K562 (cell line): ENCODE measurements around the gene EPB41L2. TPM values are rescaled to one million over a fixed set of nuclear protein-coding genes. Genes with fewer than 3 reads are reported as not detected.

Experiments used
- ATAC-seq: fragments of 200-7000 bp; cut with Tn5 transposase; 3 replicates; pipeline ENCODE4 v1.9.1; 2020; ENCODE audit warnings: moderate library complexity
- BruUV-seq: library from RNA; stranded (reverse); fragments of 400-500 nt; replicated peaks from 2 replicates; lab custom pipeline; 2021; lab: Mats Ljungman, UMichigan
- CTCF ChIA-PET: fragments of 300-600 bp; formaldehyde crosslinking; extraction: SDS; loops from one replicate; lab custom pipeline; 2021; ENCODE audit warnings: low intra/inter-chr PET ratio; lab: Yijun Ruan, JAX
- POLR2A ChIA-PET: fragments of 300-600, 350-650 bp; sonication (Branson Sonifier 250); formaldehyde crosslinking; extraction: SDS; loops from one replicate; lab custom pipeline; 2021; ENCODE audit warnings: antibody characterized with exemption, inconsistent platforms; lab: Yijun Ruan, JAX
- DNase-seq, 4 experiments: peaks; one replicate each; pipeline versions ENCODE4 v3.0.0 to v3.0.0-alpha.2; 2011 to 2018; ENCODE audit warnings: low spot score in 3 of 4, mixed read lengths in 3 of 4; ENCODE audit errors: extremely low read depth in 1 of 4
- FAIRE-seq: peaks from 2 replicates; lab custom pipeline; 2011; peaks lifted over from hg19 to GRCh38; lab: Jason Lieb, UNC
- H2AFZ ChIP-seq: 2 replicates; pipeline ENCODE4 v1.6.0; 2011; ENCODE audit warnings: low read depth, low read length, control low read depth, inconsistent platforms
- H3K27ac ChIP-seq: fragments of 200-600 bp; 3 replicates; pipeline ENCODE4 v1.8.0; 2011; ENCODE audit warnings: low read depth, mild to moderate bottlenecking, control low read depth, inconsistent platforms, low read length, moderate library complexity, mixed read lengths; ENCODE audit errors: extremely low read depth
- H3K27me3 ChIP-seq, 2 experiments: fragments of 300-600 bp in 1 of 2; 2 replicates in 1 of 2; 3 replicates in 1 of 2; pipeline versions ENCODE4 v1.6.0 to v1.8.0; 2011; ENCODE audit warnings: inconsistent platforms in 2 of 2, low read length in 2 of 2, mild to moderate bottlenecking in 1 of 2, mixed read lengths in 1 of 2, moderate library complexity in 1 of 2; ENCODE audit not compliant: control insufficient read depth in 2 of 2, insufficient read depth in 2 of 2
- H3K36me3 ChIP-seq: fragments of 300-600 bp; 3 replicates; pipeline ENCODE4 v1.8.0; 2011; ENCODE audit warnings: mild to moderate bottlenecking, low read length, inconsistent platforms; ENCODE audit not compliant: control insufficient read depth, insufficient read depth
- H3K4me1 ChIP-seq, 2 experiments: fragments of 200-600 bp in 1 of 2; replicated peaks in 1 of 2; 2 replicates in 1 of 2; 3 replicates in 1 of 2; pipeline versions ENCODE4 v1.5.1 to v1.8.0; 2011; ENCODE audit warnings: inconsistent platforms in 2 of 2, low read length in 2 of 2, mild to moderate bottlenecking in 1 of 2, mixed read lengths in 1 of 2, moderate library complexity in 1 of 2; ENCODE audit not compliant: control insufficient read depth in 2 of 2, insufficient read depth in 2 of 2
- H3K4me2 ChIP-seq: 2 replicates; pipeline ENCODE4 v1.6.1; 2011; ENCODE audit warnings: low read length, control low read depth, inconsistent platforms, mixed read lengths; ENCODE audit not compliant: insufficient read depth
- H3K4me3 ChIP-seq: fragments of 200-600 bp; sonication (generic), shearing (Covaris generic); 2 replicates; pipeline ENCODE4 v1.5.1; 2016; ENCODE audit warnings: control low read depth, inconsistent platforms
- H3K79me2 ChIP-seq: fragments of 200-600 bp; 3 replicates; pipeline ENCODE4 v1.8.0; 2011; ENCODE audit warnings: low read length, inconsistent platforms; ENCODE audit not compliant: control insufficient read depth, insufficient read depth
- H3K9ac ChIP-seq, 2 experiments: 2 replicates each; pipeline versions ENCODE4 v1.6.0 to v1.6.1; 2011; ENCODE audit warnings: low read depth in 2 of 2, low read length in 2 of 2, control low read depth in 1 of 2, inconsistent platforms in 1 of 2, mild to moderate bottlenecking in 1 of 2, mixed read lengths in 1 of 2; ENCODE audit not compliant: insufficient read depth in 1 of 2
- H3K9me1 ChIP-seq: one replicate; pipeline ENCODE4 v1.6.0; 2011; ENCODE audit warnings: inconsistent platforms, mild to moderate bottlenecking, low read length, moderate library complexity; ENCODE audit not compliant: control insufficient read depth, insufficient read depth
- H3K9me3 ChIP-seq: replicated peaks from 2 replicates; pipeline ENCODE4 v1.5.1; 2011; ENCODE audit warnings: low read depth, low read length, inconsistent platforms; ENCODE audit not compliant: control insufficient read depth, insufficient read depth
- H4K20me1 ChIP-seq: replicated peaks from 2 replicates; pipeline ENCODE4 v1.6.1; 2011; ENCODE audit warnings: low read length, inconsistent platforms, mixed read lengths; ENCODE audit not compliant: control insufficient read depth, insufficient read depth
- ARID2 ChIP-seq: fragments of 450-650 bp; IDR thresholded peaks from 2 replicates; pipeline ENCODE4 v1.6.1; 2017; ENCODE audit warnings: antibody characterized with exemption, mild to moderate bottlenecking
- CREB3 ChIP-seq: fragments of 450-650 bp; conservative IDR thresholded peaks from 2 replicates; pipeline ENCODE4 v1.6.1; 2016; ENCODE audit warnings: missing genetic modification characterization, low read depth, mild to moderate bottlenecking, missing compliant biosample characterization, moderate library complexity
- DLX4 ChIP-seq: fragments of 250-450 bp; sonication (Bioruptor Pico); IDR thresholded peaks from 2 replicates; pipeline ENCODE4 v1.6.1; 2021; ENCODE audit warnings: mild to moderate bottlenecking
- HDAC1 ChIP-seq, 2 experiments: fragments of 450-650 bp; IDR thresholded peaks; 2 replicates each; pipeline ENCODE4 v1.6.1; 2016 to 2017; ENCODE audit warnings: inconsistent platforms in 1 of 2, mild to moderate bottlenecking in 1 of 2, moderate library complexity in 1 of 2
- HSF4 ChIP-seq: fragments of 250-450 bp; sonication (Bioruptor Pico); IDR thresholded peaks from 2 replicates; pipeline ENCODE4 v2.1.2; 2022; ENCODE audit warnings: mild to moderate bottlenecking, moderate library complexity, borderline replicate concordance
- KDM2B ChIP-seq: fragments of 250-450 bp; sonication (Bioruptor Pico); IDR thresholded peaks from 2 replicates; pipeline ENCODE4 v1.8.0; 2021; ENCODE audit warnings: mild to moderate bottlenecking, moderate library complexity
- MYNN ChIP-seq, 2 experiments: sonication (generic); formaldehyde crosslinking in 1 of 2; IDR thresholded peaks; 2 replicates each; pipeline versions ENCODE4 v1.5.0 to v1.6.1; 2016 to 2020; ENCODE audit warnings: antibody characterized with exemption in 1 of 2, missing genetic modification reagents in 1 of 2
- NCOA2 ChIP-seq, 2 experiments: fragments of 450-650 bp; IDR thresholded peaks; 2 replicates each; pipeline ENCODE4 v1.6.1; 2018; ENCODE audit warnings: mild to moderate bottlenecking in 2 of 2, moderate library complexity in 1 of 2; ENCODE audit not compliant: partially characterized antibody in 2 of 2
- POLR2AphosphoS5 ChIP-seq: IDR thresholded peaks from 2 replicates; pipeline ENCODE4 v1.6.1; 2011; ENCODE audit warnings: mild to moderate bottlenecking, low read depth, low read length, moderate library complexity; ENCODE audit not compliant: control insufficient read depth, insufficient read depth
- SIN3B ChIP-seq: fragments of 450-650 bp; IDR thresholded peaks from 2 replicates; pipeline ENCODE4 v1.6.1; 2017; ENCODE audit warnings: low read depth, mild to moderate bottlenecking, moderate library complexity
- ZNF23 ChIP-seq: fragments of 250-450 bp; sonication (Bioruptor Pico); IDR thresholded peaks from 2 replicates; pipeline ENCODE4 v1.4.0; 2020; ENCODE audit warnings: mild to moderate bottlenecking
- WGBS: fragments of 100-300 bp; shearing (Covaris generic); methylation state at CpG from one replicate; pipeline ENCODE4 v1.1.6; 2016; ENCODE audit warnings: low coverage, mixed read lengths; ENCODE audit not compliant: insufficient coverage; ENCODE audit errors: missing lambda C conversion rate; 5-methylcytosine and 5-hydroxymethylcytosine counted together
- in situ Hi-C: fragments of 300-500 bp; cut with MboI; formaldehyde crosslinking; loops from 4 replicates; pipeline ENCODE4 v1.15.0; 2018; ENCODE audit warnings: inconsistent platforms, mixed read lengths
- intact Hi-C: fragments of 100-400 bp; cut with micrococcal nuclease; formaldehyde crosslinking; loops from 2 replicates; pipeline ENCODE4 v1.14.2; 2022
- polyA plus RNA-seq, 8 experiments: library from polyadenylated mRNA; depleted of rRNA in 4 of 8; stranded (reverse) in 5 of 8; unstranded in 3 of 8; fragments of >200 nt; fragmentation: Nextera tagmentation in 2 of 8; fragmentation: Illumina TruSeq in 1 of 8; extraction: Ambion mirVana in 2 of 8; extraction: Trizol in 1 of 8; gene quantifications; 2 replicates each; pipeline versions ENCODE4 v1.2.1 to v1.2.3, GENCODE V29; 2011 to 2014; ENCODE audit warnings: inconsistent platforms in 1 of 8, missing spikeins in 1 of 8
- total RNA-seq, 7 experiments: library from RNA; depleted of rRNA in 6 of 7; stranded (reverse); fragments of >200 nt in 6 of 7; fragmentation: Illumina TruSeq in 2 of 7; extraction: Trizol in 2 of 7; gene quantifications; 2 replicates each; pipeline versions ENCODE4 v1.2.1 to v1.2.3, GENCODE V29; 2011 to 2021; ENCODE audit warnings: low replicate concordance in 1 of 7
- TF ChIP-seq, protein P1 (sequence below), 2 experiments: fragments of 450-650 bp; conservative IDR thresholded peaks; 2 replicates each; pipeline ENCODE4 v1.6.1; 2017; ENCODE audit warnings: mild to moderate bottlenecking in 2 of 2, moderate library complexity in 2 of 2
- TF ChIP-seq, protein P2 (sequence below): sonication (generic); formaldehyde crosslinking; IDR thresholded peaks from 2 replicates; pipeline ENCODE4 v1.8.0; 2022; ENCODE audit warnings: mild to moderate bottlenecking, missing genetic modification reagents

Gene EPB41L2
- total and polyA plus RNA-seq, 9 of the 15 experiments (the other 6 are each of a cell fraction or from before 2014, with no cell fraction given) = 5.1 to 53.6 (median 25.0) TPM

- TF ChIP-seq NCOA2 (IDR thresholded peaks at IDR 0.05; ENCODE audit: partially characterized antibody in 2 of 2) = no peak
- no peak for TF ChIP-seq ARID2
- TF ChIP-seq KDM2B (CRISPR knock-in tag) = no peak
- TF ChIP-seq ZNF23 (CRISPR knock-in tag) = no peak
- no peak for TF ChIP-seq DLX4 (CRISPR knock-in tag)
Observed at GRCh38 chr6:130831607-130832006, 231.4 kb downstream of the EPB41L2 start (continued).

DNA sequence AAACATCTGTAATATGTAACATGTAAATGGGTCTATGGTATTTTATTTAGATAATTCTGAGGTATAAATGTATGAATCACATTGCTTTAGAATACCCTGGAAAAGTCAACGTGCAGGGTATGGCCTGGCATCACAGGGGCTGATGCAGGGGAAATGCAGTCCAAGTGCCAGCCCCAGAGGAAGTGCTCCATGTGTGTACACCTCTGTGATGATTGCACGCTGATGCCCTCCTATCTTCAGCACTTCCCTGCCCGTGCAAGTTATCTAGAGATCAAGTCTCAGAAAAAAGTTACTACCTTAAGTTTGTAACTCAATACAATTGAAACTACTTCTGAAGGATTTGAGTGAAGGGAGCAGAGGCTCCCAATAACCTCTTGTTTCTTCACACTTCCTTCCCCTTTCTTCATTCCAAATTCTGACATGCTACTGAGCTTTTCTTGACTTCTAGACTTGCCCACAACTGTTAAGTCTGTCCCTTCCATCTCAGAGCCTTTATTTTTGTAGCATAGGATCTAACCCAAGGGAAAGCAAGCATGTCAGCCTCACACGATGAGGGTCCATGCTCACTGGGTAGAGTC lies 233.6 kb downstream of the EPB41L2 start:
- POLR2A ChIA-PET = no interaction called here
- no peak for FAIRE-seq
- 0% methylated on average over 4 of the region's 4 CpGs for WGBS
- Histone ChIP-seq H2AFZ (no peak overlapping the region), H3K36me3 (no peaks in the 10 kb centered on the region), H4K20me1 (no peaks in the 10 kb centered on the region), H3K27me3 (no peaks in the 10 kb centered on the region), H3K9me3 (no peaks in the 10 kb centered on the region), H3K27ac (no peak overlapping the region), H3K4me1 (no peaks in the 10 kb centered on the region), H3K4me3 (no peak overlapping the region), H3K79me2 (no peaks in the 10 kb centered on the region), H3K9ac (no peak overlapping the region), H3K9me1 (no peaks in the 10 kb centered on the region), H3K4me2 (no peak overlapping the region)
- in situ Hi-C loops (no loop called here), intact Hi-C loops (no loop called here)
- no peak for DNase-seq
- TF ChIP-seq, protein P1, sequence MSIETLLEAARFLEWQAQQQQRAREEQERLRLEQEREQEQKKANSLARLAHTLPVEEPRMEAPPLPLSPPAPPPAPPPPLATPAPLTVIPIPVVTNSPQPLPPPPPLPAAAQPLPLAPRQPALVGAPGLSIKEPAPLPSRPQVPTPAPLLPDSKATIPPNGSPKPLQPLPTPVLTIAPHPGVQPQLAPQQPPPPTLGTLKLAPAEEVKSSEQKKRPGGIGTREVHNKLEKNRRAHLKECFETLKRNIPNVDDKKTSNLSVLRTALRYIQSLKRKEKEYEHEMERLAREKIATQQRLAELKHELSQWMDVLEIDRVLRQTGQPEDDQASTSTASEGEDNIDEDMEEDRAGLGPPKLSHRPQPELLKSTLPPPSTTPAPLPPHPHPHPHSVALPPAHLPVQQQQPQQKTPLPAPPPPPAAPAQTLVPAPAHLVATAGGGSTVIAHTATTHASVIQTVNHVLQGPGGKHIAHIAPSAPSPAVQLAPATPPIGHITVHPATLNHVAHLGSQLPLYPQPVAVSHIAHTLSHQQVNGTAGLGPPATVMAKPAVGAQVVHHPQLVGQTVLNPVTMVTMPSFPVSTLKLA (conservative IDR thresholded peaks at IDR 0.05) = no peak
- TF ChIP-seq, protein P2, sequence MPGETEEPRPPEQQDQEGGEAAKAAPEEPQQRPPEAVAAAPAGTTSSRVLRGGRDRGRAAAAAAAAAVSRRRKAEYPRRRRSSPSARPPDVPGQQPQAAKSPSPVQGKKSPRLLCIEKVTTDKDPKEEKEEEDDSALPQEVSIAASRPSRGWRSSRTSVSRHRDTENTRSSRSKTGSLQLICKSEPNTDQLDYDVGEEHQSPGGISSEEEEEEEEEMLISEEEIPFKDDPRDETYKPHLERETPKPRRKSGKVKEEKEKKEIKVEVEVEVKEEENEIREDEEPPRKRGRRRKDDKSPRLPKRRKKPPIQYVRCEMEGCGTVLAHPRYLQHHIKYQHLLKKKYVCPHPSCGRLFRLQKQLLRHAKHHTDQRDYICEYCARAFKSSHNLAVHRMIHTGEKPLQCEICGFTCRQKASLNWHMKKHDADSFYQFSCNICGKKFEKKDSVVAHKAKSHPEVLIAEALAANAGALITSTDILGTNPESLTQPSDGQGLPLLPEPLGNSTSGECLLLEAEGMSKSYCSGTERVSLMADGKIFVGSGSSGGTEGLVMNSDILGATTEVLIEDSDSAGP (CRISPR knock-in tag) = no peak
- TF ChIP-seq CREB3 (tag) (no peak), SIN3B (no peak), POLR2AphosphoS5 (no peak), HSF4 (no peak), HDAC1 (IDR thresholded peaks at IDR 0.05) (no peak), MYNN (IDR thresholded peaks at IDR 0.05) (no peak), MYNN (CRISPR knock-in tag; IDR thresholded peaks at IDR 0.05) (no peak)
- ATAC-seq = no peak
- BruUV-seq = no TSS peak
- CTCF ChIA-PET = interaction anchor here (0.5 kb wide), 1 partner anchor 60 kb away, joined by 3 read pairs; no protein-coding TSS in a partner anchor
